GM12891 (cell line): Measurements from ENCODE around the gene PLIN5.

Source experiments
- POLR2A ChIP-seq: IDR thresholded peaks from 2 replicates; pipeline ENCODE4 v1.6.1; 2011; ENCODE audit warnings: low read depth, low read length, control low read depth
- POLR2AphosphoS5 ChIP-seq: IDR thresholded peaks from 2 replicates; pipeline ENCODE4 v1.6.1; 2011; ENCODE audit warnings: low read depth, low read length, control low read depth
- POU2F2 ChIP-seq: IDR thresholded peaks from 2 replicates; pipeline ENCODE4 v1.6.1; 2011; ENCODE audit warnings: low read depth, mild to moderate bottlenecking, control low read depth, low read length, moderate library complexity
- SPI1 ChIP-seq: IDR thresholded peaks from 2 replicates; pipeline ENCODE4 v1.6.1; 2011; ENCODE audit warnings: low read depth, low read length, control low read depth
- TAF1 ChIP-seq: IDR thresholded peaks from 2 replicates; pipeline ENCODE4 v1.6.1; 2011; ENCODE audit warnings: low read depth, low read length, control low read depth

GRCh38 chr19:4519521-4520277 is 15.3 kb downstream of the PLIN5 start:
- TF ChIP-seq POLR2AphosphoS5, result no peak
- TF ChIP-seq POLR2A, result no peak
- no peak for TF ChIP-seq TAF1
- no peak for TF ChIP-seq SPI1
- TF ChIP-seq POU2F2, result no peak
